ENCODE results near the gene MOB1A.

DNA sequence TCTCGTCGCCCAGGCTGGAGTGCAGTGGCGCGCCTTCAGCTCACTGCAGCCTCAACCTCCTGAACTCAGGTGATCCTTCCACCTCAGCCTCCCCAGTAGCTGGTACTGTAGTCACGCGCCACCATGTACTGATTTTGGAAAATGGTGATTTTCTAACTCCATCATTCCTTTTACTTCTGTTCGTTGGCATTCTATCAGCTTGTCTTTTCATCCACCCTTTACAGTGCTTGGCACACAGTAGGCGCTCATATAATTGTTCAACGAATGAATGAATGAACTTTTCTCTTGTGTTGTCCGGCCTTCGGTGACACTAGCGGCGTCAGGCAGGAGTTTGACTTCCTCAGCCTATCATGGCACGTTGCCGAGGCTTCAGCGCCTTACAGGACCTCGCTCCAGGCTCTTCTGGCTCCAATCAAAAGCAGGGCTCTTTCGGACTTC is 19.4 kb upstream of the MOB1A start:
- TF ChIP-seq YY1 (IDR thresholded peaks at IDR 0.05; ENCODE audit: insufficient read depth, insufficient read length) (no peak), ZNF274 (IDR thresholded peaks at IDR 0.05; ENCODE audit: low read depth, low read length) (no peak), SUZ12 (IDR thresholded peaks at IDR 0.05; ENCODE audit: extremely low read depth, insufficient read depth, insufficient read length) (no peak)

Data from NT2/D1 (cell line).